SK-N-SH (cell line): Measurements from ENCODE around the gene TBC1D1.

Experiments
- EZH2phosphoT487 ChIP-seq: fragments of 200-600 bp; sonication (generic); IDR thresholded peaks from 2 replicates; pipeline ENCODE4 v1.6.1; 2017; ENCODE audit warnings: low read depth, mixed run types, mild to moderate bottlenecking, antibody characterized with exemption, moderate library complexity, borderline replicate concordance
- FOXJ3 ChIP-seq: sonication (generic); formaldehyde crosslinking; IDR thresholded peaks from 2 replicates; pipeline ENCODE4 v1.5.1; 2020; ENCODE audit warnings: mild to moderate bottlenecking, missing genetic modification reagents
- FOXM1 ChIP-seq: IDR thresholded peaks from 2 replicates; pipeline ENCODE4 v1.4.0; 2012; ENCODE audit warnings: low read depth, mild to moderate bottlenecking
- GABPA ChIP-seq: IDR thresholded peaks from 2 replicates; pipeline ENCODE4 v1.4.0; 2012; ENCODE audit warnings: low read depth, mild to moderate bottlenecking
- IRF3 ChIP-seq: fragments of 150-350 bp; IDR thresholded peaks from 2 replicates; pipeline ENCODE4 v1.6.1; 2016; ENCODE audit warnings: mild to moderate bottlenecking, low read depth, low read length
- POLR2AphosphoS5 ChIP-seq: IDR thresholded peaks from 2 replicates; pipeline ENCODE4 v1.6.1; 2012; ENCODE audit warnings: low read depth, low read length
- RFX5 ChIP-seq: IDR thresholded peaks from 2 replicates; pipeline ENCODE4 v1.6.1; 2012; ENCODE audit warnings: mild to moderate bottlenecking, improper control_type of control experiment, low read length
- RXRA ChIP-seq: IDR thresholded peaks from 2 replicates; pipeline ENCODE4 v1.4.0; 2012; ENCODE audit warnings: low read depth, mild to moderate bottlenecking, borderline replicate concordance
- USF2 ChIP-seq: fragments of 150-350 bp; IDR thresholded peaks from 2 replicates; pipeline ENCODE4 v1.6.1; 2017; ENCODE audit warnings: antibody characterized with exemption, low read length, low read depth, borderline replicate concordance
- TF ChIP-seq, protein P1 (sequence below): fragments of 200-600 bp; sonication (generic); IDR thresholded peaks from 2 replicates; pipeline ENCODE4 v1.6.1; 2017; ENCODE audit warnings: antibody characterized with exemption, mild to moderate bottlenecking, moderate library complexity
- TF ChIP-seq, protein P2 (sequence below): IDR thresholded peaks from 2 replicates; pipeline ENCODE4 v1.6.1; 2012; ENCODE audit warnings: mild to moderate bottlenecking, low read depth, low read length, moderate library complexity

DNA sequence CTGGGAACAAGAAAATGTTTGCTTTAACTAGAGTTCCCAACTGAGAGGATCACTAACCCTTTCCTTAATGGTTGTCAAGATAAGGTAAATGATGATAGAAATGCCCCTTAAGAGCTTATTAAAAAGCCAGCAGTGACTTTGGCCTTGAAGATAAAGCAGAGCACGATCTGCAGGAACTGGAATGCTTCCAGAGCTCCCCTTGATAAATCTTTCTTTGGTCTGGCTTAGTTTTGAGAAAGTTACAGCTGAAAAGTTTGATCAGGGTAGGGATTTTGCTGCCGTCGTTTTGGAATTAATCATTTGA is 133.3 kb downstream of the TBC1D1 start:
- TF ChIP-seq, protein P1, sequence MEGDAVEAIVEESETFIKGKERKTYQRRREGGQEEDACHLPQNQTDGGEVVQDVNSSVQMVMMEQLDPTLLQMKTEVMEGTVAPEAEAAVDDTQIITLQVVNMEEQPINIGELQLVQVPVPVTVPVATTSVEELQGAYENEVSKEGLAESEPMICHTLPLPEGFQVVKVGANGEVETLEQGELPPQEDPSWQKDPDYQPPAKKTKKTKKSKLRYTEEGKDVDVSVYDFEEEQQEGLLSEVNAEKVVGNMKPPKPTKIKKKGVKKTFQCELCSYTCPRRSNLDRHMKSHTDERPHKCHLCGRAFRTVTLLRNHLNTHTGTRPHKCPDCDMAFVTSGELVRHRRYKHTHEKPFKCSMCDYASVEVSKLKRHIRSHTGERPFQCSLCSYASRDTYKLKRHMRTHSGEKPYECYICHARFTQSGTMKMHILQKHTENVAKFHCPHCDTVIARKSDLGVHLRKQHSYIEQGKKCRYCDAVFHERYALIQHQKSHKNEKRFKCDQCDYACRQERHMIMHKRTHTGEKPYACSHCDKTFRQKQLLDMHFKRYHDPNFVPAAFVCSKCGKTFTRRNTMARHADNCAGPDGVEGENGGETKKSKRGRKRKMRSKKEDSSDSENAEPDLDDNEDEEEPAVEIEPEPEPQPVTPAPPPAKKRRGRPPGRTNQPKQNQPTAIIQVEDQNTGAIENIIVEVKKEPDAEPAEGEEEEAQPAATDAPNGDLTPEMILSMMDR: no peak
- TF ChIP-seq USF2: no peak
- no peak for TF ChIP-seq GABPA
- TF ChIP-seq POLR2AphosphoS5: no peak
- TF ChIP-seq FOXM1: no peak
- TF ChIP-seq RFX5: no peak
- TF ChIP-seq, protein P2, sequence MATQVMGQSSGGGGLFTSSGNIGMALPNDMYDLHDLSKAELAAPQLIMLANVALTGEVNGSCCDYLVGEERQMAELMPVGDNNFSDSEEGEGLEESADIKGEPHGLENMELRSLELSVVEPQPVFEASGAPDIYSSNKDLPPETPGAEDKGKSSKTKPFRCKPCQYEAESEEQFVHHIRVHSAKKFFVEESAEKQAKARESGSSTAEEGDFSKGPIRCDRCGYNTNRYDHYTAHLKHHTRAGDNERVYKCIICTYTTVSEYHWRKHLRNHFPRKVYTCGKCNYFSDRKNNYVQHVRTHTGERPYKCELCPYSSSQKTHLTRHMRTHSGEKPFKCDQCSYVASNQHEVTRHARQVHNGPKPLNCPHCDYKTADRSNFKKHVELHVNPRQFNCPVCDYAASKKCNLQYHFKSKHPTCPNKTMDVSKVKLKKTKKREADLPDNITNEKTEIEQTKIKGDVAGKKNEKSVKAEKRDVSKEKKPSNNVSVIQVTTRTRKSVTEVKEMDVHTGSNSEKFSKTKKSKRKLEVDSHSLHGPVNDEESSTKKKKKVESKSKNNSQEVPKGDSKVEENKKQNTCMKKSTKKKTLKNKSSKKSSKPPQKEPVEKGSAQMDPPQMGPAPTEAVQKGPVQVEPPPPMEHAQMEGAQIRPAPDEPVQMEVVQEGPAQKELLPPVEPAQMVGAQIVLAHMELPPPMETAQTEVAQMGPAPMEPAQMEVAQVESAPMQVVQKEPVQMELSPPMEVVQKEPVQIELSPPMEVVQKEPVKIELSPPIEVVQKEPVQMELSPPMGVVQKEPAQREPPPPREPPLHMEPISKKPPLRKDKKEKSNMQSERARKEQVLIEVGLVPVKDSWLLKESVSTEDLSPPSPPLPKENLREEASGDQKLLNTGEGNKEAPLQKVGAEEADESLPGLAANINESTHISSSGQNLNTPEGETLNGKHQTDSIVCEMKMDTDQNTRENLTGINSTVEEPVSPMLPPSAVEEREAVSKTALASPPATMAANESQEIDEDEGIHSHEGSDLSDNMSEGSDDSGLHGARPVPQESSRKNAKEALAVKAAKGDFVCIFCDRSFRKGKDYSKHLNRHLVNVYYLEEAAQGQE: no peak
- TF ChIP-seq RXRA: no peak
- no peak for TF ChIP-seq IRF3
- TF ChIP-seq FOXJ3 (CRISPR knock-in tag): no peak
- no peak for TF ChIP-seq EZH2phosphoT487
